VCaP (cell line): Measurements from ENCODE around the gene MRPL21.

Experiments used
- H3K27ac ChIP-seq: fragments of 450-650 bp; 2 replicates; pipeline ENCODE4 v1.5.1; 2017
- TF ChIP-seq, protein P1 (sequence below): fragments of 450-650 bp; conservative IDR thresholded peaks from 2 replicates; pipeline ENCODE4 v1.5.1; 2017; ENCODE audit warnings: mild to moderate bottlenecking, moderate library complexity

MRPL21 gene

DNA sequence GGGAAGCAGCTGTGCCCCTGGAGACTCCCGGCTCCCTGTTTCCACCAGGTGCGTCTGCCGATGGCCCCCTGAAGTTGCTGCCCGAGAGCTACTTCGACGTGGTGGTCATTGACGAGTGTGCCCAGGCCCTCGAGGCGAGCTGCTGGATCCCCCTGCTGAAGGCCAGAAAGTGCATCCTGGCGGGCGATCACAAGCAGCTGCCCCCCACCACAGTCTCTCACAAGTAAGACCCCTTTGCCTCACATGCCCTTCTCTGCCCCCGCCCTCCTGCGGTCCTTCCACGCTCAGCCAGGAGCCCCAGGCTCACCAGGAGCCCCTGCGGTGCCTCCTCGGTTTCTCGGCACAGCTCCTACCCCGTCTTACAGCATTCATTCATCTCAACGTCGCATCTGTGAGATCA lies 25.5 kb upstream of the MRPL21 start:
- no peak overlapping the region for H3K27ac ChIP-seq
- TF ChIP-seq, protein P1, sequence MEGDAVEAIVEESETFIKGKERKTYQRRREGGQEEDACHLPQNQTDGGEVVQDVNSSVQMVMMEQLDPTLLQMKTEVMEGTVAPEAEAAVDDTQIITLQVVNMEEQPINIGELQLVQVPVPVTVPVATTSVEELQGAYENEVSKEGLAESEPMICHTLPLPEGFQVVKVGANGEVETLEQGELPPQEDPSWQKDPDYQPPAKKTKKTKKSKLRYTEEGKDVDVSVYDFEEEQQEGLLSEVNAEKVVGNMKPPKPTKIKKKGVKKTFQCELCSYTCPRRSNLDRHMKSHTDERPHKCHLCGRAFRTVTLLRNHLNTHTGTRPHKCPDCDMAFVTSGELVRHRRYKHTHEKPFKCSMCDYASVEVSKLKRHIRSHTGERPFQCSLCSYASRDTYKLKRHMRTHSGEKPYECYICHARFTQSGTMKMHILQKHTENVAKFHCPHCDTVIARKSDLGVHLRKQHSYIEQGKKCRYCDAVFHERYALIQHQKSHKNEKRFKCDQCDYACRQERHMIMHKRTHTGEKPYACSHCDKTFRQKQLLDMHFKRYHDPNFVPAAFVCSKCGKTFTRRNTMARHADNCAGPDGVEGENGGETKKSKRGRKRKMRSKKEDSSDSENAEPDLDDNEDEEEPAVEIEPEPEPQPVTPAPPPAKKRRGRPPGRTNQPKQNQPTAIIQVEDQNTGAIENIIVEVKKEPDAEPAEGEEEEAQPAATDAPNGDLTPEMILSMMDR = no peak

DNA sequence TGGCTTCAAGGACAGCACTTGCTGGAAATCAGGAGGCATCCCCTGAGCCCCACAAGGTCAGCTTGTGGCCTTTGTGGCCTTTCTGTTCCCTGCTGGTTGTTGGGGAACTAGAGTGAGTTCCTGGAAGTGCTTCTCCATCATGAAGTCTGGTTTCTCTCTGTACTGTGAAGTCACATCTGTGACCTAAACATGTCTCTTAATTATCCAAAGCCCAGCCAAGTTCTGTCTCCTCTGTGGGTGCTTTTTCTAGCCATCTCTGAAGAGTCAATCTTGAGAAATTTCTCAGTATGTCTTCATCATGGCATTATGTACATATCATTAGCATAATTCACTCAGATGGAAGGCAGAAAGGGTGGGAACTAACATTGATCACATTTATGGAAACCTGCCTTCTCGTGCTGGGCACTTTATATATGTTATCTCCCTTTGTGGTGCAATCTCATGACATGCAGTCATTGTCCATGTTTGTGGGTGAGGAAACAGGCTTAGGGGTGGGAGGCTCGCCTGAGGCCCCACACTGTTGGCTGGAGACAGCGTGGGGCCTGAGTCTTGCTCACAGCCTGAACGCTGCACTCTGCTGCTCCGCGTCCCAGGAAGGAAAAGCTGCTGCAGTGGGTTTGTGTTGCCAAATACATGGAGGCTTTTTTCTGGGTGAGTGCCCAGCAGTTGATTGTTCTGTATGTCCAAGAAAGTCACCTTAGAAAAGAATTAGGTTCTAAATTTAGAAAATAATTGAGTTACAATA lies 24.7 kb upstream of the MRPL21 start:
- peak overlapping the region; percentile 53 for H3K27ac ChIP-seq
- TF ChIP-seq, protein P1 = no peak

DNA sequence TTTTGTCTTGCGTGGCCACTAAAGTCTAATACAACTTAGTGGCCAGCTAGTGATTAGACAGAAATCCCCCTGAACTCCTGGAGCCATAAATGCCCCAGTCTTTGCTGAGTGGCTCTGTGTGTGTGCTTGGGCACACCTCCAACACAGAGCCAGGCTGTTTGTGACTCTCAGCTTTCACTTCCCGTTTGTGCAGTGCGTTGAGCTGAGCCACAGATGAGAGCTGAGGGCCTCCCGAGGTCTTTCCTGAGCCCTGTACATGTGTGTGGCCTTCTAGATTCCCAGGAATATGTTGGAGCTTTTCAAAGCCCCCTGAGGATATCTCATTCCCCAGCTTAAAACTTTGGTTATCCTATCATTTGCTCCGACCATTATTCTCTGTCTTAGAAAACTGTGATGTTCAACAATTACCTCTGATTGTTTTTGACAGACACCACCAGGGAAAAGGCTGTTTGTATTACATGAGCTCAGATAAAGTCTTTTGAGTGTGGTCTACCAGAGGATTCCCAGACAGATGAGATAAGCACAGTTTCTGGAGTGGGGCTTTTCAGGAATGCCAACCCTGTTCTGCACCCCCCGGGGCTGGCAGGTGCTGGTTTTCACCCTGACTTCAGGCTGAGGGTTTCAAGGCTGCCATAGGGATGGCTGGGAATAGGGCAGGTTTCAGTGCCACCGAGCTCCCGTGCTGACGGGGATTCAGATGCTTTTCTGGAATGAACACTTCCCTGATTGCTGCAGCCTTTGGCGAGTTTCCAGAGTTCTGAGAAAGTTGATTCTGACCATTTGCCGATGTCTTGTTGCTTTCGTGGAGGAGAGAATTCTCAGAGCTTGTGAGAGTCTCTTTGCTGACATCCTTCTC lies 23.9 kb upstream of the MRPL21 start:
- TF ChIP-seq, protein P1 = no peak
- peak overlapping the region; percentile 53 for H3K27ac ChIP-seq

DNA sequence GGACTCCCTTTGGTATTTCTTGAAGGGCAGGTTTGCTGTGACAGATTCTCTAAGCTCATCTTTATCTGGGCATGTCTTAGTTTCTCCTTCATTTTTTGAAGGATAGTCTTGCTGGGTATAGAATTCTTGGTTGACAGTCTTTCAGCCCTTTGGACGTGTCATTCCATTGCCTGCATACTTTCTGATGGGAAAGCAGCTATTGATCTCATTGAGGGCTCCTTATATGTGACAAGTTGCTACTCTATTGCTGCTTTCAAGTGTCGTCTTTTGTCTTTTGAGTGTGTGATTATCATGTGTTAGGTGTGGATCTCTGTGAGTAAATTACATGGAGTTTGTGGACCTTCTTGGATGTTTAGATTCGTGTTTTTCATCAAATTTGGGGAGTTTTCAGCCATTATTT lies 22.0 kb upstream of the MRPL21 start:
- TF ChIP-seq, protein P1 = no peak
- no peak overlapping the region for H3K27ac ChIP-seq

DNA sequence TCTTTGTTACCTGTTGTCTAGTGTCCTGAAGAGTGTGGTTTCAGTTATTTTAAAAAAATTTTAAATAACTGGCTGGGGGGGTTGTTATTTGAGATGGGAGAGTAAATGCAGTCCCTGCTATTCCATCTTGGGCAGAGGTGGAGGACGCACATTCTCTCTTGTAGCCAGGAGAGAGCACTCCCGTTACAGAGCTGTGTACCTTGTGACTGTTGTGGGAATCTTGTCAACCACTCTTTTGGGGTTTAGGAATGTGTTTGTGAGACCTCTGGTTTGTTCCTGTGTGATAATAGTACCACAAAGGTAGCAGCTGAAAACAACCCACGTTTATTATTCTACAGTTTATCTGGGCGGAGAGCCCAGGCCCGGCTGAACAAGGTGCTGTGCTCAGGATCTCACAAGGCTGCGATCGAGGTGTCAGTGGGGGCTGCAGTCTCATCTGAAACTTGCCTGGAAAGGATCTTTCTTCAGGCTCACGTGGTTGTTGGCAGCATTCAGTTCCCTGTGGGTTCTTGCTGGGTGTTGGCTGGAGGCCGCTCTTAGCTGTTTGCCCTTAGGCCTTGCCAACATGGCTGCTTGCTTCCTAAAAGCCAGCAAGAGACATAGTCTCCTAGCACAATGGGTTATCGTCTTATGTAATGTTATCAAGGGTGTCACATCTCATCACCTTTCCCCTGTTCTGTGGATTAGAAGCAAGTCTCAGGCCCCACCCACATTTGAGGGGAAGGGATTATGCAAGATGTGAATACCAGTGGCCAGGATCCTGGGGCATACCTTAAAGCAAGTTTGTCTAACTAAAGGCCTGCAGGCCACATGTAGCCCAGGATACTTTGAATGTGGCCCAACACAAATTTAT lies 20.7 kb upstream of the MRPL21 start:
- TF ChIP-seq, protein P1 = no peak
- H3K27ac ChIP-seq = no peak overlapping the region

DNA sequence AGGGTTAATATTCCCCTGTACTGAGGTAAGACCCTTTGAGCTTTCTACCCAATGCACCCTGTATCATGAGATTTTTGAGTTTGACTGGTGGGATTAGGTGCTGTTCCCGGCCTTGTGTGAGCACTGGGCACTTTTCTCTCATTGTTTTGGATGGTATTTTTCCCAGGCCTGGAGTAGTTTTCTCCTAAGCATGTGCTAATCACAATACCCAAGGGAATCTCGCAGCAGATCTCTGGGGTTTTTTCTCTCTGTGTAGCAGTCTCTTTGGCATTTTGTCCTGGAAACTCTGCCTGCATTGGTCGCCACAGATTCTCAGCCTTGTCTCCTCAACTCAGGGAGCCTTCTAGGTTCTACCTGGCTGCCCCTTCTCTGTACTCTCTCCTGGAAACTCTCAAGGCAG lies 20.0 kb upstream of the MRPL21 start:
- no peak overlapping the region for H3K27ac ChIP-seq
- TF ChIP-seq, protein P1 = no peak

DNA sequence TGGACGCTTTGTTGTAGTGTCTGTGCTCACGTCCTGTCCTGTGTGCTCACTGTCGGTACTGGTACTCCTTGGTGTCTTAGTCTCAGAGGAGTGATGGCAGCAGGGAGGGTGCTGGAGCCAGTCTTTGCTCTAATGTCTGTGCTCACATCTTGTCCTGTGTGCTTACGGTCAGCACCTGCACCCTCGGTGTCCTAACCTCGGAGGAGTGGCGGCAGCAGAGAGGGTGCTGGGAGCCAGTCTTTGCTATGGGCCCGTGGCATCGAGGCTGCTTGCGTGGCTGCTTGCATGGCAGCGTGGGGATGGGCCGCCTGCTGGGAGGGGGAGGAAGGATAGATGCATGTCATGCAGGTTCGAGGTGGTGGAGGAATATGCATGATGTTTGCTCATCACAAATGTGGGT lies 12.8 kb upstream of the MRPL21 start:
- no peak overlapping the region for H3K27ac ChIP-seq
- TF ChIP-seq, protein P1 = no peak
